WTC11 (cell line): Measurements from ENCODE around the gene EME2. TPM values are rescaled to one million over a fixed set of nuclear protein-coding genes. Genes with fewer than 3 reads are reported as not detected.

Source experiments
- ATAC-seq: fragments of 200-7000 bp; cut with Tn5 transposase; 2 replicates; pipeline ENCODE4 v1.10.0; 2021; ENCODE audit warnings: mild to moderate bottlenecking, moderate library complexity
- CTCF ChIA-PET: fragments of 300-600 bp; sonication (Branson Sonifier 250); formaldehyde crosslinking; loops from one replicate; lab custom pipeline; 2021; ENCODE audit warnings: antibody characterized with exemption; lab: Charles Lee
- POLR2A ChIA-PET: fragments of 350-600 bp; sonication (Branson Sonifier 250); formaldehyde crosslinking; loops from one replicate; lab custom pipeline; 2021; ENCODE audit warnings: antibody characterized with exemption; lab: Charles Lee
- DNase-seq: peaks from one replicate; pipeline ENCODE4 v3.0.0; 2021; ENCODE audit warnings: low spot score
- H3K27ac Mint-ChIP-seq: 2 replicates; pipeline ENCODE4 v1.8.0; 2021; ENCODE audit warnings: mixed read lengths
- H3K27me3 Mint-ChIP-seq: 2 replicates; pipeline ENCODE4 v1.8.0; 2021; ENCODE audit warnings: low read depth, mild to moderate bottlenecking, moderate library complexity, mixed read lengths
- H3K36me3 Mint-ChIP-seq: 2 replicates; pipeline ENCODE4 v1.8.0; 2021; ENCODE audit warnings: mixed read lengths
- H3K4me1 Mint-ChIP-seq: 2 replicates; pipeline ENCODE4 v1.8.0; 2022; ENCODE audit warnings: mixed read lengths
- H3K4me3 Mint-ChIP-seq: 2 replicates; pipeline ENCODE4 v1.8.0; 2021; ENCODE audit warnings: mild to moderate bottlenecking, moderate library complexity, mixed read lengths
- H3K9me3 Mint-ChIP-seq: 2 replicates; pipeline ENCODE4 v1.8.0; 2021; ENCODE audit warnings: mixed read lengths
- EMX1 ChIP-seq: fragments of 250-450 bp; sonication (Bioruptor Pico); IDR thresholded peaks from 2 replicates; pipeline ENCODE4 v1.8.0; 2021; ENCODE audit warnings: mild to moderate bottlenecking
- FOXJ3 ChIP-seq: sonication (generic); formaldehyde crosslinking; IDR thresholded peaks from 2 replicates; pipeline ENCODE4 v1.9.0; 2021; ENCODE audit warnings: missing genetic modification reagents, mild to moderate bottlenecking, borderline replicate concordance
- GABPB1 ChIP-seq: sonication (generic); formaldehyde crosslinking; IDR thresholded peaks from 2 replicates; pipeline ENCODE4 v1.8.1; 2023; ENCODE audit warnings: mild to moderate bottlenecking, missing genetic modification reagents
- GTF2I ChIP-seq: fragments of 250-450 bp; sonication (Bioruptor Pico); conservative IDR thresholded peaks from 2 replicates; pipeline ENCODE4 v1.4.0; 2021; ENCODE audit warnings: mild to moderate bottlenecking
- KAT7 ChIP-seq: sonication (generic); formaldehyde crosslinking; IDR thresholded peaks from 2 replicates; pipeline ENCODE4 v1.8.1; 2023; ENCODE audit warnings: missing genetic modification reagents, mild to moderate bottlenecking, borderline replicate concordance
- SMAD4 ChIP-seq: sonication (generic); formaldehyde crosslinking; IDR thresholded peaks from 2 replicates; pipeline ENCODE4 v1.8.0; 2022; ENCODE audit warnings: mild to moderate bottlenecking, missing genetic modification reagents
- TEAD1 ChIP-seq: sonication (generic); formaldehyde crosslinking; IDR thresholded peaks from 2 replicates; pipeline ENCODE4 v1.8.0; 2022; ENCODE audit warnings: mild to moderate bottlenecking, missing genetic modification reagents
- TP53 ChIP-seq: sonication (generic); formaldehyde crosslinking; IDR thresholded peaks from 2 replicates; pipeline ENCODE4 v1.8.1; 2023; ENCODE audit warnings: mild to moderate bottlenecking, missing genetic modification reagents
- ZBTB21 ChIP-seq: sonication (generic); formaldehyde crosslinking; IDR thresholded peaks from 2 replicates; pipeline ENCODE4 v1.8.1; 2023; ENCODE audit warnings: mild to moderate bottlenecking, missing genetic modification reagents, borderline replicate concordance
- ZNF138 ChIP-seq: sonication (generic); formaldehyde crosslinking; conservative IDR thresholded peaks from 2 replicates; pipeline ENCODE4 v1.8.1; 2022; ENCODE audit warnings: mild to moderate bottlenecking, moderate library complexity, missing genetic modification reagents
- ZNF232 ChIP-seq: sonication (generic); formaldehyde crosslinking; IDR thresholded peaks from 2 replicates; pipeline ENCODE4 v1.8.0; 2022; ENCODE audit warnings: mild to moderate bottlenecking, missing genetic modification reagents
- ZNF416 ChIP-seq: fragments of 250-450 bp; sonication (Bioruptor Pico); IDR thresholded peaks from 2 replicates; pipeline ENCODE4 v1.9.0; 2021; ENCODE audit warnings: mild to moderate bottlenecking, inconsistent platforms
- ZNF423 ChIP-seq: fragments of 250-450 bp; sonication (Bioruptor Pico); IDR thresholded peaks from 2 replicates; pipeline ENCODE4 v2.1.2; 2022; ENCODE audit warnings: mild to moderate bottlenecking, moderate library complexity
- total RNA-seq: library from RNA; stranded (reverse); gene quantifications from 3 replicates; pipeline ENCODE4 v1.2.3, GENCODE V29; 2021
- TF ChIP-seq, protein P1 (sequence below): sonication (generic); formaldehyde crosslinking; IDR thresholded peaks from 2 replicates; pipeline ENCODE4 v1.8.1; 2023; ENCODE audit warnings: mild to moderate bottlenecking, moderate library complexity, missing genetic modification reagents
- TF ChIP-seq, protein P2 (sequence below): sonication (generic); formaldehyde crosslinking; IDR thresholded peaks from 2 replicates; pipeline ENCODE4 v1.8.0; 2022; ENCODE audit warnings: mild to moderate bottlenecking, missing genetic modification reagents
- TF ChIP-seq, protein P3 (sequence below): fragments of 250-450 bp; sonication (Bioruptor Pico); IDR thresholded peaks from 2 replicates; pipeline ENCODE4 v1.8.0; 2021; ENCODE audit warnings: mild to moderate bottlenecking
- TF ChIP-seq, protein P4 (sequence below): sonication (generic); formaldehyde crosslinking; IDR thresholded peaks from 2 replicates; pipeline ENCODE4 v1.8.0; 2022; ENCODE audit warnings: mild to moderate bottlenecking, missing genetic modification reagents
- TF ChIP-seq, protein P5 (sequence below): sonication (generic); formaldehyde crosslinking; IDR thresholded peaks from 2 replicates; pipeline ENCODE4 v1.8.1; 2022; ENCODE audit warnings: mild to moderate bottlenecking, missing genetic modification reagents, moderate library complexity, borderline replicate concordance
- TF ChIP-seq, protein P6 (sequence below): fragments of 250-450 bp; sonication (Bioruptor Pico); conservative IDR thresholded peaks from 2 replicates; pipeline ENCODE4 v1.9.0; 2021; ENCODE audit warnings: mild to moderate bottlenecking
- TF ChIP-seq, protein P7 (sequence below): sonication (generic); formaldehyde crosslinking; IDR thresholded peaks from 2 replicates; pipeline ENCODE4 v1.8.0; 2023; ENCODE audit warnings: missing genetic modification reagents
- TF ChIP-seq, protein P8 (sequence below): fragments of 250-450 bp; sonication (Bioruptor Pico); IDR thresholded peaks from 2 replicates; pipeline ENCODE4 v1.9.0; 2021; ENCODE audit warnings: moderate library complexity, mild to moderate bottlenecking, inconsistent platforms, borderline replicate concordance
- TF ChIP-seq, protein P9 (sequence below): fragments of 250-450 bp; sonication (Bioruptor Pico); IDR thresholded peaks from 2 replicates; pipeline ENCODE4 v1.9.0; 2021; ENCODE audit warnings: mild to moderate bottlenecking
- TF ChIP-seq, protein P10 (sequence below): sonication (generic); formaldehyde crosslinking; IDR thresholded peaks from 2 replicates; pipeline ENCODE4 v1.8.0; 2023; ENCODE audit warnings: mild to moderate bottlenecking, missing genetic modification reagents

The EME2 gene
- total RNA-seq, 1 experiment from 2014 or later, result 23.2 TPM

DNA sequence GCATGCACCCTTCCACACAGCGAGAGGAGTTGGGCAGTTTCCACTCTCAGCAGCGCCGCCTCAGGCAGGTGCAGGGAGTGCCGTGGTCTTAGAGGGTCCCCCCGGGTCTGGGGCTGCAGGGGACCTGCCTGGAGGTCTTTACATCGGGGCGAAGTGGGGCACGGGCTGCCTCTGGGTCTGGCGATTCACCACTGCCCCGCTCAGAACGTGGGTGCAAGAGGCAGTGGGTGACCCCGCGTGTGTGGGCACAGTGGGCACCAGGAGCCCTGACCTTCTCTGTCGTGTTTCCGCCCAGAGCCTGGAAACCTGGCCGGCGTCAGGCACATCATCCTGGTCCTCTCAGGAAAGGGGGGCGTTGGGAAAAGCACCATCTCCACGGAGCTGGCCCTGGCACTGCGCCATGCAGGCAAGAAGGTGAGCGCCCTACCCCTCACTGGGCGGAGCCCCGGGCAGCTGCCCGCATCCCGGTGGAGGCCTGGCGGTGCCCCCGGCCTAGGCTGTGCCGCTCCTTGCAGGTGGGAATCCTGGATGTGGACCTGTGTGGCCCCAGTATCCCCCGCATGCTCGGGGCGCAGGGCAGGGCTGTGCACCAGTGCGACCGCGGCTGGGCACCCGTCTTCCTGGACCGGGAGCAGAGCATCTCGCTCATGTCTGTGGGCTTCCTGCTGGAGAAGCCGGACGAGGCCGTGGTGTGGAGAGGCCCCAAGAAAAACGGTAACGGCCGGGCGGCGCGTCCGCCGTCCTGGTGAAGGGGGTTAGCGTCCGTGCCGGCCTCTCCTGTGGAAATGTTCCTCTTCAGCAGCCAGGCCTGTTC is 13.8 kb downstream of the EME2 start:
- Mint-ChIP-seq H3K36me3 (peaks cover 5% of the 10 kb centered on the region), H3K9me3 (no peaks in the 10 kb centered on the region), H3K27me3 (no peaks in the 10 kb centered on the region), H3K4me1 (peaks cover 3% of the 10 kb centered on the region), H3K27ac (no peak overlapping the region), H3K4me3 (no peak overlapping the region)
- ChIA-PET CTCF (no interaction called here), POLR2A (no interaction called here)
- DNase-seq (peak; percentile 56), ATAC-seq (no peak)
- TF ChIP-seq GTF2I (CRISPR knock-in tag) (no peak), FOXJ3 (CRISPR knock-in tag) (no peak), ZNF416 (CRISPR knock-in tag) (no peak), ZNF138 (no peak), ZBTB21 (CRISPR knock-in tag) (no peak), ZNF232 (CRISPR knock-in tag) (no peak), TEAD1 (CRISPR knock-in tag) (no peak)
- TF ChIP-seq, protein P1, sequence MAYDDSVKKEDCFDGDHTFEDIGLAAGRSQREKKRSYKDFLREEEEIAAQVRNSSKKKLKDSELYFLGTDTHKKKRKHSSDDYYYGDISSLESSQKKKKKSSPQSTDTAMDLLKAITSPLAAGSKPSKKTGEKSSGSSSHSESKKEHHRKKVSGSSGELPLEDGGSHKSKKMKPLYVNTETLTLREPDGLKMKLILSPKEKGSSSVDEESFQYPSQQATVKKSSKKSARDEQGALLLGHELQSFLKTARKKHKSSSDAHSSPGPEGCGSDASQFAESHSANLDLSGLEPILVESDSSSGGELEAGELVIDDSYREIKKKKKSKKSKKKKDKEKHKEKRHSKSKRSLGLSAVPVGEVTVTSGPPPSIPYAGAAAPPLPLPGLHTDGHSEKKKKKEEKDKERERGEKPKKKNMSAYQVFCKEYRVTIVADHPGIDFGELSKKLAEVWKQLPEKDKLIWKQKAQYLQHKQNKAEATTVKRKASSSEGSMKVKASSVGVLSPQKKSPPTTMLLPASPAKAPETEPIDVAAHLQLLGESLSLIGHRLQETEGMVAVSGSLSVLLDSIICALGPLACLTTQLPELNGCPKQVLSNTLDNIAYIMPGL (CRISPR knock-in tag), result no peak
- TF ChIP-seq, protein P2, sequence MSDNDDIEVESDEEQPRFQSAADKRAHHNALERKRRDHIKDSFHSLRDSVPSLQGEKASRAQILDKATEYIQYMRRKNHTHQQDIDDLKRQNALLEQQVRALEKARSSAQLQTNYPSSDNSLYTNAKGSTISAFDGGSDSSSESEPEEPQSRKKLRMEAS (CRISPR knock-in tag), result no peak
- TF ChIP-seq, protein P3, sequence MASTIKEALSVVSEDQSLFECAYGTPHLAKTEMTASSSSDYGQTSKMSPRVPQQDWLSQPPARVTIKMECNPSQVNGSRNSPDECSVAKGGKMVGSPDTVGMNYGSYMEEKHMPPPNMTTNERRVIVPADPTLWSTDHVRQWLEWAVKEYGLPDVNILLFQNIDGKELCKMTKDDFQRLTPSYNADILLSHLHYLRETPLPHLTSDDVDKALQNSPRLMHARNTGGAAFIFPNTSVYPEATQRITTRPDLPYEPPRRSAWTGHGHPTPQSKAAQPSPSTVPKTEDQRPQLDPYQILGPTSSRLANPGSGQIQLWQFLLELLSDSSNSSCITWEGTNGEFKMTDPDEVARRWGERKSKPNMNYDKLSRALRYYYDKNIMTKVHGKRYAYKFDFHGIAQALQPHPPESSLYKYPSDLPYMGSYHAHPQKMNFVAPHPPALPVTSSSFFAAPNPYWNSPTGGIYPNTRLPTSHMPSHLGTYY, result no peak
- TF ChIP-seq, protein P4, sequence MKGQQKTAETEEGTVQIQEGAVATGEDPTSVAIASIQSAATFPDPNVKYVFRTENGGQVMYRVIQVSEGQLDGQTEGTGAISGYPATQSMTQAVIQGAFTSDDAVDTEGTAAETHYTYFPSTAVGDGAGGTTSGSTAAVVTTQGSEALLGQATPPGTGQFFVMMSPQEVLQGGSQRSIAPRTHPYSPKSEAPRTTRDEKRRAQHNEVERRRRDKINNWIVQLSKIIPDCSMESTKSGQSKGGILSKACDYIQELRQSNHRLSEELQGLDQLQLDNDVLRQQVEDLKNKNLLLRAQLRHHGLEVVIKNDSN (CRISPR knock-in tag), result no peak
- TF ChIP-seq, protein P5, sequence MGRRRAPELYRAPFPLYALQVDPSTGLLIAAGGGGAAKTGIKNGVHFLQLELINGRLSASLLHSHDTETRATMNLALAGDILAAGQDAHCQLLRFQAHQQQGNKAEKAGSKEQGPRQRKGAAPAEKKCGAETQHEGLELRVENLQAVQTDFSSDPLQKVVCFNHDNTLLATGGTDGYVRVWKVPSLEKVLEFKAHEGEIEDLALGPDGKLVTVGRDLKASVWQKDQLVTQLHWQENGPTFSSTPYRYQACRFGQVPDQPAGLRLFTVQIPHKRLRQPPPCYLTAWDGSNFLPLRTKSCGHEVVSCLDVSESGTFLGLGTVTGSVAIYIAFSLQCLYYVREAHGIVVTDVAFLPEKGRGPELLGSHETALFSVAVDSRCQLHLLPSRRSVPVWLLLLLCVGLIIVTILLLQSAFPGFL (CRISPR knock-in tag), result no peak
- TF ChIP-seq, protein P6, sequence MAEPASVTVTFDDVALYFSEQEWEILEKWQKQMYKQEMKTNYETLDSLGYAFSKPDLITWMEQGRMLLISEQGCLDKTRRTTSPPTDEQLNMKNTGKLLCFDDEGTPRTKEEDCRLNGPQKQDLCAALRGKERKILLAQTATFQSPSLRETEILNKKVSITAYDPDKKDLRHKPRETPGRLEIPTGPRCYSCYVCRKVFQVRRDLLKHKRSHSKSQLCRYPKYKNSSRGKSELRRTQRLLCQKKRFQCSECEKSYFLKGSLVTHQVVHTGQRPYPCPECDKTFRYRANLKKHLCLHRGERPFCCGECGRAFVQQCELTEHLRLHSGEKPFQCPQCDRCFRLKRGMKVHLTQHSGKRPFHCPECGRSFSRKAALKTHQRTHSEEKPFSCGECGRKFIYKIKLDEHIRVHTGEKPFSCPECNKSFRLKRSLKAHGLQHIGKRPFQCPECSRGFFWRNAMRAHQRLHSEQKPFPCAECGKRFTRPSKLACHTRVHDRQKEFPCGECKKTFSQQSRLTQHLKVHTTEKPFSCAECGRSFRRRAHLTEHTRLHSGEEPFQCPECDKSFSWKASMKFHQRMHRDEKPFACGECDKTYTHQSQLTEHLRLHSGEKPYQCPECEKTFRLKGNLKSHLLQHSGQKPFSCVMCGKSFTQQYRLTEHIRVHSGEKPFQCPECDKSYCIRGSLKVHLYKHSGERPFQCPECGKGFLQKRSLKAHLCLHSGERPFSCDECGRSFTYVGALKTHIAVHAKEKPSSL (CRISPR knock-in tag), result no peak

DNA sequence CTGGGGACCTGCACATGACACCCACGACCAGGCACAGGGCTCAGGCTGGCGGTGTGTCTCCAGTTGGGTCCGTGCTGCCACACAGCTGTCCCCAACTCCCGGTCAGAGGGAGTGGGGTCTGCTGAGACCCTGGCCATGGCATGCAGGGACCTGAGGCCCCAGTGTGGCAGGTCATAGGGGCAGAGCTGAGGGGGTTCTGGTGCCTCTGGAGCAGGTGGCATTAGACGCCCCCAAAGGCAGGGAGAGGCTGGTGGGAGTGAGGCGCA is 14.4 kb downstream of the EME2 start:
- DNase-seq (no peak), ATAC-seq (no peak)
- H3K27ac Mint-ChIP-seq, result no peak overlapping the region
- H3K36me3 Mint-ChIP-seq, result peaks cover 5% of the 10 kb centered on the region
- no peaks in the 10 kb centered on the region for H3K9me3 Mint-ChIP-seq
- no peak overlapping the region for H3K4me3 Mint-ChIP-seq
- ChIA-PET POLR2A (no interaction called here), CTCF (no interaction called here)
- H3K27me3 Mint-ChIP-seq, result no peaks in the 10 kb centered on the region
- no peaks in the 10 kb centered on the region for H3K4me1 Mint-ChIP-seq
- TF ChIP-seq SMAD4 (CRISPR knock-in tag), result no peak
- no peak for TF ChIP-seq GABPB1 (CRISPR knock-in tag)
- no peak for TF ChIP-seq GTF2I (CRISPR knock-in tag)
- TF ChIP-seq, protein P7, sequence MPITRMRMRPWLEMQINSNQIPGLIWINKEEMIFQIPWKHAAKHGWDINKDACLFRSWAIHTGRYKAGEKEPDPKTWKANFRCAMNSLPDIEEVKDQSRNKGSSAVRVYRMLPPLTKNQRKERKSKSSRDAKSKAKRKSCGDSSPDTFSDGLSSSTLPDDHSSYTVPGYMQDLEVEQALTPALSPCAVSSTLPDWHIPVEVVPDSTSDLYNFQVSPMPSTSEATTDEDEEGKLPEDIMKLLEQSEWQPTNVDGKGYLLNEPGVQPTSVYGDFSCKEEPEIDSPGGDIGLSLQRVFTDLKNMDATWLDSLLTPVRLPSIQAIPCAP (CRISPR knock-in tag), result no peak
- TF ChIP-seq, protein P8, sequence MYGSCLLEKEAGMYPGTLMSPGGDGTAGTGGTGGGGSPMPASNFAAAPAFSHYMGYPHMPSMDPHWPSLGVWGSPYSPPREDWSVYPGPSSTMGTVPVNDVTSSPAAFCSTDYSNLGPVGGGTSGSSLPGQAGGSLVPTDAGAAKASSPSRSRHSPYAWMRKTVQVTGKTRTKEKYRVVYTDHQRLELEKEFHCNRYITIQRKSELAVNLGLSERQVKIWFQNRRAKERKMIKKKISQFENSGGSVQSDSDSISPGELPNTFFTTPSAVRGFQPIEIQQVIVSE (CRISPR knock-in tag), result no peak
- TF ChIP-seq, protein P9, sequence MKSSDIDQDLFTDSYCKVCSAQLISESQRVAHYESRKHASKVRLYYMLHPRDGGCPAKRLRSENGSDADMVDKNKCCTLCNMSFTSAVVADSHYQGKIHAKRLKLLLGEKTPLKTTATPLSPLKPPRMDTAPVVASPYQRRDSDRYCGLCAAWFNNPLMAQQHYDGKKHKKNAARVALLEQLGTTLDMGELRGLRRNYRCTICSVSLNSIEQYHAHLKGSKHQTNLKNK (CRISPR knock-in tag), result no peak
- no peak for TF ChIP-seq KAT7
- TF ChIP-seq ZNF423, result no peak
- TF ChIP-seq, protein P10, sequence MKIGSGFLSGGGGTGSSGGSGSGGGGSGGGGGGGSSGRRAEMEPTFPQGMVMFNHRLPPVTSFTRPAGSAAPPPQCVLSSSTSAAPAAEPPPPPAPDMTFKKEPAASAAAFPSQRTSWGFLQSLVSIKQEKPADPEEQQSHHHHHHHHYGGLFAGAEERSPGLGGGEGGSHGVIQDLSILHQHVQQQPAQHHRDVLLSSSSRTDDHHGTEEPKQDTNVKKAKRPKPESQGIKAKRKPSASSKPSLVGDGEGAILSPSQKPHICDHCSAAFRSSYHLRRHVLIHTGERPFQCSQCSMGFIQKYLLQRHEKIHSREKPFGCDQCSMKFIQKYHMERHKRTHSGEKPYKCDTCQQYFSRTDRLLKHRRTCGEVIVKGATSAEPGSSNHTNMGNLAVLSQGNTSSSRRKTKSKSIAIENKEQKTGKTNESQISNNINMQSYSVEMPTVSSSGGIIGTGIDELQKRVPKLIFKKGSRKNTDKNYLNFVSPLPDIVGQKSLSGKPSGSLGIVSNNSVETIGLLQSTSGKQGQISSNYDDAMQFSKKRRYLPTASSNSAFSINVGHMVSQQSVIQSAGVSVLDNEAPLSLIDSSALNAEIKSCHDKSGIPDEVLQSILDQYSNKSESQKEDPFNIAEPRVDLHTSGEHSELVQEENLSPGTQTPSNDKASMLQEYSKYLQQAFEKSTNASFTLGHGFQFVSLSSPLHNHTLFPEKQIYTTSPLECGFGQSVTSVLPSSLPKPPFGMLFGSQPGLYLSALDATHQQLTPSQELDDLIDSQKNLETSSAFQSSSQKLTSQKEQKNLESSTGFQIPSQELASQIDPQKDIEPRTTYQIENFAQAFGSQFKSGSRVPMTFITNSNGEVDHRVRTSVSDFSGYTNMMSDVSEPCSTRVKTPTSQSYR (CRISPR knock-in tag), result no peak
- no peak for TF ChIP-seq TP53 (CRISPR knock-in tag)
- no peak for TF ChIP-seq EMX1 (CRISPR knock-in tag)
